GM23248 (cell line): ENCODE measurements around the gene FAM151A.

Experiments used
- EZH2 ChIP-seq: fragments of 200-600 bp; sonication (generic); IDR thresholded peaks from 2 replicates; pipeline ENCODE4 v1.6.1; 2018; ENCODE audit warnings: antibody characterized with exemption, mild to moderate bottlenecking; ENCODE audit not compliant: insufficient read depth, poor library complexity, severe bottlenecking
- EZH2phosphoT487 ChIP-seq: fragments of 200-600 bp; sonication (generic); IDR thresholded peaks from 2 replicates; pipeline ENCODE4 v1.6.1; 2018; ENCODE audit warnings: antibody characterized with exemption, moderate library complexity, mild to moderate bottlenecking, low read depth; ENCODE audit not compliant: insufficient read depth

DNA sequence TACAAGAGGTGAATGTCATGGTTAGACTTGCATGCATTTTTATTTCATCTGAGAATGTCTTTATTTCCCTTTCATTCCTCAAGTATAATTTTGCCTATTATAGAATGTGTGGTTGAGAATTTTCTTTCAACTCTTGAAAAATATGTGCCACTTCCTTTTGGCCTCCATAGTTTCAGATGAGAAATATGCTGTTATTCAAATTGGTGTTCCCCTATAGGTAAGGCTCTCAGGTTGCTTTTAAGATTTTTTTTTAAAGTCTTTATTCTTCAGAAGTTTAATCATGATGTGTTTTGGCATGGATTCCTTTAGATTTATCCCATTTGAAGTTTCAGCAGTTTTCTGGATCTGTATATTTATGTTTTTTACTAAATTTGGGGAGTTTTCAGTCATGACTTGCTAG is 20.4 kb upstream of the FAM151A start:
- TF ChIP-seq EZH2 (no peak), EZH2phosphoT487 (no peak)
